Neural cell (in vitro differentiated cells): ENCODE data around the gene DIAPH2. TPM values are rescaled to one million over a fixed set of nuclear protein-coding genes. Genes with fewer than 3 reads are reported as not detected.

ENCODE experiments used
- H2AFZ ChIP-seq: fragments of 200-600, 300-800 bp; sonication (generic), shearing (Covaris generic); 2 replicates; pipeline ENCODE4 v1.6.0; 2014; ENCODE audit warnings: low read depth, mild to moderate bottlenecking, antibody characterized with exemption, low read length, moderate library complexity
- H3F3A ChIP-seq: fragments of 200-600 bp; shearing (Covaris generic); 2 replicates; pipeline ENCODE4 v1.6.1; 2016; ENCODE audit warnings: mild to moderate bottlenecking, moderate library complexity, mixed read lengths, antibody characterized with exemption, low read length; ENCODE audit not compliant: insufficient read depth, poor library complexity, severe bottlenecking
- H3K27ac ChIP-seq: fragments of 200-600, 300-800 bp; sonication (generic), shearing (Covaris generic); 2 replicates; pipeline ENCODE4 v1.5.1; 2014; ENCODE audit warnings: mild to moderate bottlenecking, low read length, moderate library complexity
- H3K27me3 ChIP-seq: fragments of 300-800, 200-600 bp; sonication (generic), shearing (Covaris generic); 2 replicates; pipeline ENCODE4 v1.6.0; 2014; ENCODE audit warnings: mild to moderate bottlenecking, low read depth, low read length, moderate library complexity; ENCODE audit not compliant: insufficient read depth
- H3K36me3 ChIP-seq: fragments of 300-800, 200-600 bp; sonication (generic), shearing (Covaris generic); 2 replicates; pipeline ENCODE4 v1.5.1; 2014; ENCODE audit warnings: mild to moderate bottlenecking, antibody characterized with exemption, low read length, moderate library complexity; ENCODE audit not compliant: insufficient read depth
- H3K4me2 ChIP-seq: fragments of 300-800, 200-600 bp; sonication (generic), shearing (Covaris generic); 2 replicates; pipeline ENCODE4 v1.6.0; 2014; ENCODE audit warnings: mild to moderate bottlenecking, low read length
- H3K4me3 ChIP-seq: fragments of 300-800, 200-600 bp; sonication (generic), shearing (Covaris generic); 2 replicates; pipeline ENCODE4 v1.5.1; 2014; ENCODE audit warnings: mild to moderate bottlenecking, low read length, moderate library complexity
- H3K79me2 ChIP-seq: fragments of 200-600 bp; shearing (Covaris generic); replicated peaks from 2 replicates; pipeline ENCODE4 v1.6.0; 2014; ENCODE audit warnings: mild to moderate bottlenecking, low read length, moderate library complexity; ENCODE audit not compliant: insufficient read depth
- H3K9ac ChIP-seq: fragments of 300-800, 200-600 bp; sonication (generic), shearing (Covaris generic); 2 replicates; pipeline ENCODE4 v1.6.1; 2016; ENCODE audit warnings: mild to moderate bottlenecking, low read length, mixed read lengths
- H3K9me2 ChIP-seq: fragments of 200-600 bp; shearing (Covaris generic); 2 replicates; pipeline ENCODE4 v1.6.1; 2016; ENCODE audit warnings: mild to moderate bottlenecking, low read length, mixed read lengths; ENCODE audit not compliant: insufficient read depth
- H3K9me3 ChIP-seq: fragments of 200-600, 300-800 bp; sonication (generic), shearing (Covaris generic); 2 replicates; pipeline ENCODE4 v1.6.1; 2016; ENCODE audit warnings: mild to moderate bottlenecking, mixed run types, low read length, moderate library complexity, mixed read lengths
- H4K20me1 ChIP-seq: fragments of 200-600 bp; shearing (Covaris generic); 2 replicates; pipeline ENCODE4 v1.6.1; 2016; ENCODE audit warnings: mild to moderate bottlenecking, mixed run types; ENCODE audit not compliant: insufficient read depth
- CTCF ChIP-seq: fragments of 450-650 bp; IDR thresholded peaks from 2 replicates; pipeline ENCODE4 v1.5.1; 2014; ENCODE audit warnings: antibody characterized with exemption, mild to moderate bottlenecking, moderate library complexity; ENCODE audit not compliant: poor library complexity, severe bottlenecking
- EP300 ChIP-seq: fragments of 450-650 bp; conservative IDR thresholded peaks from 2 replicates; pipeline ENCODE4 v1.6.1; 2014; ENCODE audit warnings: antibody characterized with exemption, mild to moderate bottlenecking, moderate library complexity; ENCODE audit not compliant: poor library complexity, severe bottlenecking
- EZH2 ChIP-seq: fragments of 200-600, 300-800 bp; shearing (Covaris generic), sonication (generic); IDR thresholded peaks from 2 replicates; pipeline ENCODE4 v1.6.1; 2014; ENCODE audit warnings: antibody characterized with exemption, low read length, borderline replicate concordance, mild to moderate bottlenecking; ENCODE audit not compliant: insufficient read depth, poor library complexity, severe bottlenecking
- MXI1 ChIP-seq: fragments of 450-650 bp; conservative IDR thresholded peaks from 2 replicates; pipeline ENCODE4 v1.6.1; 2014; ENCODE audit warnings: antibody characterized with exemption, mild to moderate bottlenecking; ENCODE audit not compliant: poor library complexity, severe bottlenecking
- POLR2AphosphoS5 ChIP-seq: IDR thresholded peaks from 2 replicates; pipeline ENCODE4 v1.6.1; 2012
- RAD21 ChIP-seq: fragments of 450-650 bp; conservative IDR thresholded peaks from 2 replicates; pipeline ENCODE4 v1.6.1; 2014; ENCODE audit warnings: antibody characterized with exemption, mild to moderate bottlenecking, moderate library complexity
- SMC3 ChIP-seq: fragments of 450-650 bp; conservative IDR thresholded peaks from 2 replicates; pipeline ENCODE4 v1.6.1; 2014; ENCODE audit warnings: antibody characterized with exemption, mild to moderate bottlenecking, moderate library complexity; ENCODE audit not compliant: poor library complexity
- TAF1 ChIP-seq: IDR thresholded peaks from 2 replicates; pipeline ENCODE4 v1.6.1; 2012; ENCODE audit warnings: low read depth
- polyA plus RNA-seq: library from polyadenylated mRNA; depleted of rRNA; stranded (reverse); fragments of >200 nt; gene quantifications from 2 replicates; pipeline ENCODE4 v1.2.3, GENCODE V29; 2014
- TF ChIP-seq, protein P1 (sequence below): IDR thresholded peaks from 2 replicates; pipeline ENCODE4 v1.6.1; 2012; ENCODE audit warnings: borderline replicate concordance

The DIAPH2 gene
- polyA plus RNA-seq, 1 donor from 2014 or later, result 0.07 TPM

DNA sequence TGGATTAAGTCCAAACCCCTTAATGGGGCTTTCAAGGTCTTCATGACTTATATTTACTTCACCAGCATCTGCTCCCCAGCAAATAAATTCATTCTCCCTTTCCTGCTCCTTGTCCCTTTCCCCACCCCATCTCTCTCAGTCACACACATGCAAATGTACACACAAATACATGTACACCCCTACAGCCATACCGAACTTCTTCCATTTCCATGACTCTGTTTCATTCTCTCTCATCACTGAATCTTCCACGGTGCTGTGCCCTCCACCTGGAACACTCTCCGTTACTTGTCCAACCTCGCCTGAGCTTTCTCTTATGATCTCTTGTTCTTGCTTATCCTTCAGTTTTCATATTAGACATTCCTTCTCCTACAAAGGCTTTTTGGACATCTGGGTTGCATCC, 177.0 kb downstream of the DIAPH2 start:
- no peaks in the 10 kb centered on the region for H4K20me1 ChIP-seq
- no peaks in the 10 kb centered on the region for H3F3A ChIP-seq
- H3K9ac ChIP-seq, result no peak overlapping the region
- no peaks in the 10 kb centered on the region for H3K79me2 ChIP-seq
- no peak overlapping the region for H2AFZ ChIP-seq
- no peak overlapping the region for H3K4me3 ChIP-seq
- H3K9me3 ChIP-seq, result no peaks in the 10 kb centered on the region
- H3K27me3 ChIP-seq, result no peaks in the 10 kb centered on the region
- no peaks in the 10 kb centered on the region for H3K9me2 ChIP-seq
- no peak overlapping the region for H3K27ac ChIP-seq
- TF ChIP-seq RAD21, result no peak
- TF ChIP-seq MXI1, result no peak
- TF ChIP-seq EZH2, result no peak
- no peak overlapping the region for H3K4me2 ChIP-seq
- no peaks in the 10 kb centered on the region for H3K36me3 ChIP-seq

DNA sequence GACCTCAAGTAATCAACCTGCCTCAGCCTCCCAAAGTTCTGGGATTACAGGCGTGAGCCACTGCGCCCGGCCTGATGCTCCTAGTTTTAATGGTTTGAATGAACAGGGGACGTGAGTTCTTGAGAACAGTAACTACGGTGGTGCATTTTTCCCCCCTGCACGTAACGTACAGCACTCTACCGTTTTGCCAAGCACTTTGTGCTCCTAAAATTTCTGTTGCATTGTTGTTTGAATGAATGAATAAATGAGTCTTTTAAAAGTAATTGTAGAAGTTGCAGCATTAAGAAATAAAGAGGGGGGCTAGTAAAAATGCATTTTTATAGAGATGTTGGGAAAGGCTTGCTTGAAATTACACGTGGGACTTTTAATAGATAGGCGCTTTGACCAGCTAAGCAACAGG, 199.0 kb downstream of the DIAPH2 start, which contains the start of gene RPA4:
TSS of gene RPA4 (plus strand) at position 301 of the 400 bp plus-strand sequence. CDS start 403 bp downstream, outside the sequence.
- H3K4me3 ChIP-seq, result no peak within 1 kb of the TSS
- no peak within 1 kb of the TSS for H2AFZ ChIP-seq
- H3K9me2 ChIP-seq, result no peaks in the 10 kb centered on the region
- TF ChIP-seq POLR2AphosphoS5 (no peak), EZH2 (no peak), SMC3 (no peak), EP300 (no peak), TAF1 (no peak), MXI1 (no peak), RAD21 (no peak), CTCF (no peak)
- TF ChIP-seq, protein P1, sequence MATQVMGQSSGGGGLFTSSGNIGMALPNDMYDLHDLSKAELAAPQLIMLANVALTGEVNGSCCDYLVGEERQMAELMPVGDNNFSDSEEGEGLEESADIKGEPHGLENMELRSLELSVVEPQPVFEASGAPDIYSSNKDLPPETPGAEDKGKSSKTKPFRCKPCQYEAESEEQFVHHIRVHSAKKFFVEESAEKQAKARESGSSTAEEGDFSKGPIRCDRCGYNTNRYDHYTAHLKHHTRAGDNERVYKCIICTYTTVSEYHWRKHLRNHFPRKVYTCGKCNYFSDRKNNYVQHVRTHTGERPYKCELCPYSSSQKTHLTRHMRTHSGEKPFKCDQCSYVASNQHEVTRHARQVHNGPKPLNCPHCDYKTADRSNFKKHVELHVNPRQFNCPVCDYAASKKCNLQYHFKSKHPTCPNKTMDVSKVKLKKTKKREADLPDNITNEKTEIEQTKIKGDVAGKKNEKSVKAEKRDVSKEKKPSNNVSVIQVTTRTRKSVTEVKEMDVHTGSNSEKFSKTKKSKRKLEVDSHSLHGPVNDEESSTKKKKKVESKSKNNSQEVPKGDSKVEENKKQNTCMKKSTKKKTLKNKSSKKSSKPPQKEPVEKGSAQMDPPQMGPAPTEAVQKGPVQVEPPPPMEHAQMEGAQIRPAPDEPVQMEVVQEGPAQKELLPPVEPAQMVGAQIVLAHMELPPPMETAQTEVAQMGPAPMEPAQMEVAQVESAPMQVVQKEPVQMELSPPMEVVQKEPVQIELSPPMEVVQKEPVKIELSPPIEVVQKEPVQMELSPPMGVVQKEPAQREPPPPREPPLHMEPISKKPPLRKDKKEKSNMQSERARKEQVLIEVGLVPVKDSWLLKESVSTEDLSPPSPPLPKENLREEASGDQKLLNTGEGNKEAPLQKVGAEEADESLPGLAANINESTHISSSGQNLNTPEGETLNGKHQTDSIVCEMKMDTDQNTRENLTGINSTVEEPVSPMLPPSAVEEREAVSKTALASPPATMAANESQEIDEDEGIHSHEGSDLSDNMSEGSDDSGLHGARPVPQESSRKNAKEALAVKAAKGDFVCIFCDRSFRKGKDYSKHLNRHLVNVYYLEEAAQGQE, result no peak
- no peaks in the 10 kb centered on the region for H3K36me3 ChIP-seq
- H3K27ac ChIP-seq, result no peak within 1 kb of the TSS
- no peaks in the 10 kb centered on the region for H3K79me2 ChIP-seq
- no peaks in the 10 kb centered on the region for H3K9me3 ChIP-seq
- H3K9ac ChIP-seq, result no peak within 1 kb of the TSS
- no peaks in the 10 kb centered on the region for H3K27me3 ChIP-seq
- H4K20me1 ChIP-seq, result no peaks in the 10 kb centered on the region
- H3K4me2 ChIP-seq, result no peak within 1 kb of the TSS
- H3F3A ChIP-seq, result no peaks in the 10 kb centered on the region
